SU-DHL-6 (cell line): ENCODE measurements around the gene MACC1.

Experiments
- EZH2phosphoT487 ChIP-seq: fragments of 200-600 bp; sonication (generic), shearing (Covaris generic); conservative IDR thresholded peaks from 2 replicates; pipeline ENCODE4 v1.6.1; 2018; ENCODE audit warnings: mild to moderate bottlenecking, antibody characterized with exemption, low read length, moderate library complexity, mixed read lengths
- TF ChIP-seq, protein P1 (sequence below): fragments of 200-600 bp; sonication (generic); IDR thresholded peaks from one replicate; pipeline ENCODE4 v1.5.1; 2017; ENCODE audit warnings: antibody characterized with exemption, mild to moderate bottlenecking, low read length, moderate library complexity; ENCODE audit not compliant: insufficient read depth, poor library complexity, severe bottlenecking

DNA sequence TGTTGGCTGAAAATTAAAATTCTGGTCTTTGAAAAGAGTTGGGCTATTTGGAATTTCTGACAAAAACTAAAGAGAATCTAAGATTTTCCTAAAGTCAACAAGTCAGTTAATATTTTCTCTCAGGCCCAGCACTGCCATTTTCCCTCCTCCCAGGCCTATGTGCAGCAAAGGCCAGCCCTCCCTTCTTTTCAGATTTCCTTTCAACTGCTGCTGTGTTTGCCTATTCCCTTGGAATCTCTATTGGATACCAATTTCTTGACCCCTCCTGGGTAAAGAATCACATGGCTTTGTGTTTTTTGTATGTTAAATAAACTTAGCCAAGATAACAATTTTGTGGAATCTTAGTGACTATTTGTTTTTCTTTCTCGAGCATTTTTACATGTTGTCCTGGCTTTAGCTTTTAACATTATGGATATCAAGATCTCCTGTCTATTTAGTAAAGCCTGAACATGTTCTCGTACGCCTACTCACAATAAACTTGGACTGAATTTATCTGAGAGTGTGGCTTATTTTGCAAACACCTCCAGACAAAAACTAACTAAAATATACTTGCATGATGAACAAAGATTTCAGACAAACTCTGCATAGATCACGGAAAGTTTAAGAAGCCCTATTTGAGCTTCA, 19.9 kb downstream of the MACC1 start:
- TF ChIP-seq, protein P1, sequence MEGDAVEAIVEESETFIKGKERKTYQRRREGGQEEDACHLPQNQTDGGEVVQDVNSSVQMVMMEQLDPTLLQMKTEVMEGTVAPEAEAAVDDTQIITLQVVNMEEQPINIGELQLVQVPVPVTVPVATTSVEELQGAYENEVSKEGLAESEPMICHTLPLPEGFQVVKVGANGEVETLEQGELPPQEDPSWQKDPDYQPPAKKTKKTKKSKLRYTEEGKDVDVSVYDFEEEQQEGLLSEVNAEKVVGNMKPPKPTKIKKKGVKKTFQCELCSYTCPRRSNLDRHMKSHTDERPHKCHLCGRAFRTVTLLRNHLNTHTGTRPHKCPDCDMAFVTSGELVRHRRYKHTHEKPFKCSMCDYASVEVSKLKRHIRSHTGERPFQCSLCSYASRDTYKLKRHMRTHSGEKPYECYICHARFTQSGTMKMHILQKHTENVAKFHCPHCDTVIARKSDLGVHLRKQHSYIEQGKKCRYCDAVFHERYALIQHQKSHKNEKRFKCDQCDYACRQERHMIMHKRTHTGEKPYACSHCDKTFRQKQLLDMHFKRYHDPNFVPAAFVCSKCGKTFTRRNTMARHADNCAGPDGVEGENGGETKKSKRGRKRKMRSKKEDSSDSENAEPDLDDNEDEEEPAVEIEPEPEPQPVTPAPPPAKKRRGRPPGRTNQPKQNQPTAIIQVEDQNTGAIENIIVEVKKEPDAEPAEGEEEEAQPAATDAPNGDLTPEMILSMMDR = no peak
- TF ChIP-seq EZH2phosphoT487 = no peak
